ENCODE measurements around the gene IL24.
A peak's percentile ranks its signal among the peaks of the same experiment; 100 is the strongest.
"Not testable (repeated sequence)": the region's sequence is repeated elsewhere in the genome, so short reads cannot be mapped to it uniquely, and the experiment has no call there.

The IL24 gene

DNA sequence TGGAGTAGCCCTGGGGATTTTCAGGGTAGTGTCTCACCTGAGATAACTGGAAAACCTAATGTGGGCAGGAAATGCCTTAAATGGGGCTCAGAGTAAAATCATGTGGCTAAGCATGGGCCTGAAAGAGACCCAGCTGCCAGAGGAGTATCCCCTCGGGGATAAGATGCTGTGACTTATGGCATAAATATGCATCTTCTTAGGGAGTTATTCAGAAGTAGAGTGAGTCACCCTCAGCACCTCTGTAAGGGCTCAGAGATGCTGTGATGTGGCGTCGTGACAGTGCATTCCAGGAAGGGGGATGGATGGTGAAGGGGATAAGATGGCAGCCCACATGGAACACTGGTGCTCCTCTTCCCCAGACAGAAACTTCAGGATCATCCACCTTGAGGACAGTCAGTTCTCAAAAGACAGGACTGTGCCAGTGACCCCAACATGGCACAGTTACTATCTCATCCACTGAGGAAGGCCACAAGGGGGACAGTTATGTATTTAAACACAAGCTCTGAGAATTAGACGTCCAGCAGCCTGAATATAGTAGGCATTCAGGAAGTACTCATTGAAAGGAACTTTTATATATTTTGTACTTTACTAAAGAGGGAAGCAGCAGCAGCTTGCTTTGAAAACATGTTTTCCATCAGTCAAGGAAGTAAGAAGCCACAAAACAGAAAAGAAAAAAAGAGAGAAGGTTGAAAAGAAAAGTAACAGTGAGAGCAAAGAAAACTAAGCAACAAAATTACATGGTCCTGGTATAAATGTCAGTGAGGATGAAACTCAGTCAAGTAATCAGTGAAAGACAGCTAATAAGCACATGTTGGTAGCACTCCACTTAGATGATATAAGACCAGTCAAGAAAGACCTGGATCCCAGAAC is 8.3 kb downstream of the IL24 start:
- DNase-seq = no peak

DNA sequence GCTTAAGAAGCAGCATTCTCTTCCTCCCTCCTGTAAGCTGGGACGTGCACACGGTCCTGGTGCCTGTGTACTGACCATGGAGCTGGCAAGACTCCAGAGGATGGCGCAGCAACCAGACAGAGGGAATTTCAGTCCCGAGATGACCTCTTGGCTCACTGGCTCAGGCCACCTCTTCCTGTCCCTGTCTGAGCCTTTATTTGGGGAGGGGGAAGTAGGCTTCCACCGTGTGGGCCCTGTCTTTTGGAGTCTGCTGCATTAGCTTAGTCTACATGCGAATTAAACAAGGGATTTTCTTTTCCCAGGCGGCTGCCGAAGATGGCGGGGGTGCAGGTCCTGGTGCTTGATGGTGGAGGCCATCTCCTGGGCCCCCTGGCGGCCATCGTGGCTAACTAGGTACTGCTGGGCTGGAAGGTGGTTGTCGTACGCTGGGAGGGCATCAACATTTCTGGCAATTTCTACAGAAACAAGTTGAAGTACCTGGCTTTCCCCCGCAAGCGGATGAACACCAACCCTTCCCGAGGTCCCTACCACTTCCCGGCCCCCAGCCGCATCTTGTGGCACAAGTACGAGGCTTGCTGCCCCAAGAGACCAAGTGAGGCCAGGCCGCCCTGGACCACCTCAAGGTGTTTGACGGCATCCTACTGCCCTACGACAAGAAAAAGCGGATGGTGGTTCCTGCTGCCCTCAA is 10.2 kb downstream of the IL24 start:
- no peak for DNase-seq

DNA sequence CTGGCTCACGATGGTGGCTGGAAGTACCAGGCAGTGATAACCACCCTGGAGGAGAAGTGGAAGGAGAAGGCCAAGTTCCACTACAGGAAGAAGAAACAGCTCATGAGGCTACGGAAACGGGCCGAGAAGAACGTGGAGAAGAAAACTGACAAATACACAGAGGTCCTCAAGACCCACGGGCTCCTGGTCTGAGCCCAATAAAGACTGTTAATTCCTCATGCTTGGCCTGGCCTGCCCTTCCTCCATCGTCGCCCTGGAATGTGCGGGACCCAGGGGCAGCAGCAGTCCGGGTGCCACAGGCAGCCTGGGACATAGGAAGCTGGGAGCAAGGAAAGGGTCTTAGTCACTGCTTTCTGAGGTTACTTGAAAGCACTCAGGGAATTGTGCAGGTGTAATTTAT is 10.8 kb downstream of the IL24 start:
- DNase-seq = no peak

DNA sequence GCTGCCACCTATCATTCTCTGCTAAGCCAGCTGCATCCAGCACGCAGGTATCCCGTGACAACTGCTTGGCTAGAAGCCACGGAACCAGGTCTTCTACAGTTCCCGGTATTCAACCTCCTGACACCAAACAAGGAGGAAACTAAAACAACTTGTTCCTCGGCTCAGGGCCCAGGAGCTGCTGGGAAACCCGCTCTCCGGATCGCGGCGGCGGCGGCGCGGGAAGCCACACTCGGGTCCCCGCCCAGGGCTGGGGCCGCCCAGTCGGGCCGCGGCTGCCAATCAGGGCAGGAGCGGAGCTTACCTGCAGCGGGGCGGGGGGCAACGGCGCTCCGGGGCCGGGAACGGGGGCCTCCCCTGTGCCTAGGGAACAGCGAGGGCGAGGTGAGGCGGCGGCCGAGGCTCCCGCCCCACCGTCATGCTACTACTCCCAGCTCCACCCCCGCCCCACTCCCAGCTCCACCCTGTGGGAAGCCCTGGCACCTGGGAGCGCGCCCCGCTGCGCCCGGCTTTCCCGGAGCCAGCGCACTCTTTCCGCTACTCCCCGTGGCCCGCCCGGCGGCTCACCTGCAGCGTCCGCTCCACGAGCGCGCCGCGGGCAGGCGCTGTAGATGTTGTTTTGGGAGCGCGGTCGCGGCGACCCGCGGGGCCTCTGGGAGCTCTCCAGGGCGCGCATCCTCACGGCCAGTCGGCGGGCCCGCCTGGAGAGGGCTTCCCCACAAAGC is 12.1 kb downstream of the IL24 start:
- peak in 4 of 5 donors; percentile 16 to 54 (median 38) for DNase-seq

DNA sequence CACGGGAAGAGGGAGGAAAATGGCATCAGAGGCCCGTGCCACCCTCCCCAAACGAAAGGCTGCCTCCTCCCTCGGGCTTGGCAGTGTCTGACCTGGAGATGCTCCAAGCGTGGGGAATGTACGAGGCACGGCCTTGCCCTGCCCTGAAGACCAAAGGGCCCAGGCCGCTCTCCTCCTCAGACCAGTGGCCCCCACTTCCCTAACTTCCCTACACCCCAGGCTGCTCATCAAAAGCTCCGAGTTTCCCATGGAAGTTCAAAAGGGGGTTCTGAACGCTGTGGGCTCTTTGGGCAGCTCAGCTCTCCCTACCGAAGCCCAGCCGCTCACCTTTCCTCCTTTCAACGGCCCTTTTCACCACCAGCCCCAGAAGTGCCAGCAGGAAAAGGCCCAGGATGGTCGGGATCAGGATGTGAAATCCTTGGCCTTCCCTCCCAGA is 12.7 kb downstream of the IL24 start:
- no peak for DNase-seq

DNA sequence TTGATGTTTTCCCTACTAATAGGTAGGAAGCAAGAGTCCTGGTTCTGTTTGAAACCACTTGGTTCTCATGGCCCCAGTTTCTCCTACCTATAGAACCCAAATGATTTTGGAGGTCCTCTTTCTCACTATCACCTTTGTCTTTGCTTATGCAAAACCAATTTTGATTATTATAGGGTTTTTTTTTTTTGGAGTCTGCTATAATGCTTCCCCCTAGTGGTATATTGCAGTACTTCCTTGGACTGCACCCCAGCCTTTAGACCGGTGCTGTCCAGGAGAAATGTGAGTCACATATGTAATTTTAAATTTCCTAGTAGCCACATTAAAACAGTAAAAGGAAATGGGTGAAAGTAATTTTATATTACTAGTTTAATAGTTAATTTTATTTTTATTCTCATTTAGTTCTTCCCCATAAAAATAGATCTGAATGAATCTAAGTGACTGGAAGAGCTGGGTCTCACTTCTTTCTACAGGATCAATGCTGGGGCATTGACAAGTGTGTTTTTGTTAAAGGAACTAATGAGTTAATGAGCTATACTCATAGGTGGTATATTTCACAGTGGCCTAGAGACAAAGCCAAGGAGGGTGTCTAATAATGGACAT is 13.9 kb downstream of the IL24 start:
- DNase-seq = peak in 2 of 5 donors; percentile 40 to 53

DNA sequence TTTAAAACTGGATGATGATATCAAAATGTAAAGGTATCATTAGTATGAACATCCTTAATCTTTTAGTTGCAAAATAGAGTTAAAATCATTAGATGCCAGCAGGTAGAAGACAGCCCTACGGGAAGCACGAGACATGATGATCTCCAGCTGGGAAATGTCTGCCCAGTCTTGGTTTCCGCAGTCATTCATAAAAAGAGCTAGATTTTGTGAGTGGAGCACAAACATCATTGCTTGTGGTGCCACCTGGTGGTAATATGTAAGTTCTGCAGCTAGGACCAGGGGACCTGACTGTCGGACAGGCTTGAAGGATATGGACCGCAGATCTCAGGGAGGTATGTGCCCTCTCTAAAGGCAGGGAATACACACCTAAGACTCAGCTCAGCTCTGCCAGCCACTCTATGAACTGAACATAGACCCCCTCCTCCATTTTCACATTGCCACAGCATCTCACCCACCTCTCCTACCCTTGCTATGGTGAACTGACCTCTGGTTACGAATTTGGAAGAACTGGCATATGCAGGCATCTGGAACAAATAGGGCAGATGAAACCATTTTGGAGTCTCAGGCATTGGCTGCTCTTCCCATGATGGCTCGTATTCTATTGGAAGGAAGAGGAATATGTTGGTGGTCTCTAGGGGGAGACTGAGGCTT is 15.3 kb downstream of the IL24 start:
- peak in 4 of 5 donors; percentile 39 to 72 (median 49) for DNase-seq

DNA sequence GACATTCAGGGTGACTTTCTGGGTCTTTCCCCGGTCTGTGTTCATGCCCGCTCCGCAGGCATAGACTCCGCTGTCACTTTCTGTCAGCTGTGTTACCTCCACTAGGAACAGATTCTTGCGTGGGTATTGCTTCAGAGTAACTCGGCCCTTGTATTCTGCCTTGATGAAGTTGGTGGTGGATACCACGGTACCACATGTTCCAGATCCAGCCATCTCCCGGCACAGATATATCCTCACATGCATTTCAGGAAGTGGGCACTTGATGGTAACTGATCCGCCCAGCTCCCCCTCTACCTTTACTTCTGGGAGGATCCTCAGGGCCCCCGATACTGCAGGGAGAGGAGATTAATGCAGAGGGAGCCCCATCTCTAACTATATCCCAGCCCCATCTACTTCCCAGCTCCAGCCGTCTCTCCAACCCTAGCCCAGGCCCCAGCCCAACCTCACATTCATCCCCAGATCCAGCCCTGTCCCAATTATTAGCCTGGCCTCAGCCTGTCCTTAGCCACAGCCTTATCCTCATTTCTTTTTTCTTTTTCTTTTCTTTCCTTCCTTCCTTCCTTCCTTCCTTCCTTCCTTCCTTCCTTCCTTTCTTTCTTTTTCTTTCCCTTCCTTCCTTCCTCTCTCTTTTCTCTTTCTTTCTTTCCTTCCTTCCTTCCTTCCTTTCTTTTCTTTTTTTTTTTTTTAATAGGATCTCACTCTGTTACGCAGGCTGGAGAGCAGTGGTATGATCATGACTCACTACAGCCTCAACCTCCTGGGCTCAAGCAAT is 16.7 kb downstream of the IL24 start:
- no peak for DNase-seq

DNA sequence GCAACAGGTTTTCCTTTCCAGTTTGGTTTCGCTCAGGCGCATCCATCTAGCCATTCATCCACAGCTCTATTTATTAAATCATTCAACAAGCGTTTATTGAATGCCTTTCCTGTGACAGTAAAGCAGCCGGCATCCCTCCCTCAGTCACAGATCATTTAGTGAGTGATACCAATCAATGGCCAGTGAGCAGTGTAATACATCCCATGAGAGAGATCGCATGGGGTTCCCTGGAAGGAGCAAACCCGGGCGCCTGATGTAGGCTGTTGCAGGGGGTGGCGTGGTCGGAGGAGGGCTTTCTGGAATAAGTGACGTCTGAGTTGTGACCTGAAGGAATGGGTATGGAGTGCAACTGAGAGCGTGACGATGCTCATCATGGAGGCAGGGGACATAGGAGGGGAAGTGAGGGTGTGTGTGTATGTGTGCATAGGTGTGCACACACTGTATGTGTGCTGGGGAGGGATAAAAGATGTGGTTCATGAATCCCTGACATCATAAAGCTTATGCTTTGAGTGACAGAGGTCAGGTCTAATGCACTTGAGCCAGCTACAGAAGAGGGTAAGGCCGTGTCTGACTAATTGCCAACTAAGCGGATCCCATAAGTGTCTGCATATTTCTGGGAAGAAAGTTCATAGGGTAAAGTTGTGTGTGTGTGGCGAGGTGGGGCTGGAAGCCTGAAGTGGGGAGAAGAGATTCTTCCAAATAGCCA is 17.9 kb downstream of the IL24 start:
- no peak for DNase-seq

DNA sequence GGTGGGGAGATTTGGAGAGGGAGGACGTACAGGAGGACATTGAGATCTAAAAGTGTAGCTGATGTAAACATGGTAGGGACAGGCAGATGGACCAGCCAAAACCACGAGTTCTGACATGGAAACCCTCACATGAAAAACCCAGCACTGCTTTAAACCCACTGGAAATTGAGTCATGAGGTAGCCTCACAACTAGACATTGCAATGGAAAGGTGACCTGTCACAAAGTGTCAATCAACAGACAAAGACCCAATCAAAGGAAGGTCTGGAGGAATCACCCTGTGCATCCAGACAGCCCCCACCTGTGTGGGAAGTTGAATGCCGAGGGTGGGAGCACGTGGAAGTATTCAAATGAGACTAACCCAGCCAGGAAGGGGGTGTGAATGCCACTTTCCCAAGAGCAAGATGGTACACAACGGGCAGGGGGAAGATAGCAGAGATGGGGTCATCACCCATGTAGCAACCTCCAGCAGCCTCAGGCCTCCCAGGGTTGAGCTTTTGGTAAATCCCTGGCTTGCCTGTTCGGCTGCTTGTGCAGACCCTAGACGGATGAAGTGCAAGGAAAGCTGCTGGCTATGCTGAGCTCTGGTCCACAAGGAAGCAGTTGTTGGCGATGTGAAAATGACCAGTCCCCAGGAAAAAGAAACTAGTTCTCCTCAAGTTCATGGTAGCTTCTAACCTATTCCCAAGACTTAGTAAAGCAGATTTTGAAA is 18.9 kb downstream of the IL24 start:
- no peak for DNase-seq

DNA sequence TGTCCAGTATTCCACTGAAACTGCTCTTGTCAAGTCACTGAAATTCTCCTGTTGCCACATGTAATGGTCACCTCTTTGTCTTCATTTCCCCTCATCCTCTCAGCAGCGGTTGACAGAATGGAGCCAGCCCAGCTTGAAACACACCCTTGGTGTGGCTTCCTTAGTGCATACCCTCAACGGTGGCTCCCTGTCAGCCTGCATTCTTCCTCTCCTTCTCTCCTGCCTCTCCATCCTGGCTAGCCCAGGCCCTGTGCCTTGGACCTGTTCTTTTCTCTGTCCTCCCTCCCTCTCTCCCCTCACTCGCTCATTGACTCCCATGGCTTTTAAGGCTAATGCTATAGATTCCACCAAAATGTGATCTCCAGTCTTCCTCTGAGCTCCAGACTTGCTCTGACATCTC is 20.8 kb downstream of the IL24 start:
- no peak for DNase-seq

DNA sequence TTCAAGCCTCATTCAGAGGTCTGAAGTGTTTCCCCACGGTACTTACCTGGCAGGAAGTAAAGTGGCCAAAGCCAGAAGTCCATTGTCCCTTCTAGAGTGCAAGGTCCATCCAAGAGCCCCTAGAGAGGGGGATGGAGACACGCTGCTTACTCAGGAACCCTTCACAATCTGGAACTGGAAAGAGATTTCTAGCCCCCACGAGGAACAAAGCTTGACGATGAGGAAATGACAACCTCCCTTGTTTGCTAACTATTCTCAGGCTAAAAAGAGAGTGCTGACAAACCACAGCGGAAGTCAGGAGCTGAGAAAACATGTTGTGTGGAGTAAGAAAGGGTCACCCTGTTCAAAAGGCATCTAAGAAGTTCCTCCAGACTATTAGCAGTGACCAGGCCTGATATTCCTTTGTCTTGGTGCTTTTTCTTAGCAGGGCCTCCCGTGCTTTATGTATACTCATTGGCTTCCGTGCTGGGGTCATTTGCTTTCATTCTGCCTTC is 24.6 kb downstream of the IL24 start, which contains the start of gene FCMR:
Gene FCMR (minus strand): TSS at position 170 of the 494 bp plus-strand sequence. CDS start 87 bp downstream, at position 83.
- DNase-seq = peak in 4 of 5 donors; percentile 21 to 79 (median 36)

DNA sequence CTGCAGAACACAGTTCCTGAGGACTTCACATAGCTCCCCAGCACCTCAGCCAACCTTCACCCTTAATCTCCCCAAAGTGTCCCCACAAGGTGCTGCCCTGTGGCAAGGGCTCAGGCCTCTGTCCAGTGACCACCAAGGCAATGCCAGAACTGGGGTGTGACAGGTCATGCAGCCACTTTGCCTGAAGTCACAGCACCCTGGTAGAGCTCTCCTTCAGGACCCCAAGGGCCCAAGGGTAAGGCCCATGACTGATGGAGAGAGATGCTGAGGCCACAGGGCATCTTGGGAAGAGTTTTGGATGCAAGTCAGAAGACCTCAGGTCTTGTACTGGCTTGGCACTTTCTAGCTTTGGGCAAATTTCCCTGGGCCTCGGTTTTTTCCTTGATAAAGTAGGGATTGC is 25.3 kb downstream of the IL24 start:
- no peak for DNase-seq

DNA sequence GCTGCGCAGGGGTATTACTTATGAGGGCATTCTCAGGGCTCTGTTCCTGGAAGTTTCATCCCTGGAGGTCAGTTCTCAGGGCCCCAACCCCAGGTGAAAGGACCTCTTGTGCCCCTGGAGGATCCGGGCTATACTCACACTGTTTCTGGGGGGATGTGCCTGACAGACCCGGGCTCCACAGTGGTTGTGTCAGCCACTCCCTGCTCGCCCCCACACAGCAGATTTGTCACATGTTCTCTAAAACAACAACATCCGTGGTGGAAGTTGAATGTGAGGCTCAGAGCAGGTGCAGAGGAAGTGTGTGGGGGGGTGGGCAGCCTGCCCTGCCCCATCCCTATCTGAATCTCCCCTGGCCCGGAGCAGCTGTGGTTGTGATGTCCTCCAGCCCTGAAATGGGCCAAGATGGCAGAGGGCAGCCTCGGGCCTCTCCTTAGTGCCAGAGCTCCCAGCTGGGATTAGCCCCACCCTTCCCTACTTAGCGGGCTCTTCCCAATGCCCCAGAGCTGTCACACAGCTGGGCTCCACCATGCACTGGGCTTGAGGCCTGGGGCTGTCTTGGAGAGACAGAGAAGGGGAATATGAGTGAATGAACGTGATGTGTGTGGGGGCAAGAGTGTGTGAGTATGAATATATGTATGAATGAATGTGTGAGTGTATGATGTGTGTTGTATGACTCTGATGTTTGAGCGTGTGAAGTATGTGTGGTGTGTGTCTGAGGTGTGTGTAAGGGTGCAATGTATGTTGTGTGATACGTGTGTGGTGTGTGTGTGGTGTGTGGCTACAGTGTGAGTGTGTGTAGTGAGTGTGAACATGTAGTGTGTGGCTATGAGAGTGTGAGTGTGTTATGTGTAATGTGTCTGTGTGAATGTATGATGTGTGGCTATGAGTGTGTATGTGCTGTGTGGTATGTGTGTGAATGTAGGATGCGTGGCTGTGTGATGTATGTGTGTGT is 26.0 kb downstream of the IL24 start:
- peak; percentile 18 to 83 (median 55) for DNase-seq

DNA sequence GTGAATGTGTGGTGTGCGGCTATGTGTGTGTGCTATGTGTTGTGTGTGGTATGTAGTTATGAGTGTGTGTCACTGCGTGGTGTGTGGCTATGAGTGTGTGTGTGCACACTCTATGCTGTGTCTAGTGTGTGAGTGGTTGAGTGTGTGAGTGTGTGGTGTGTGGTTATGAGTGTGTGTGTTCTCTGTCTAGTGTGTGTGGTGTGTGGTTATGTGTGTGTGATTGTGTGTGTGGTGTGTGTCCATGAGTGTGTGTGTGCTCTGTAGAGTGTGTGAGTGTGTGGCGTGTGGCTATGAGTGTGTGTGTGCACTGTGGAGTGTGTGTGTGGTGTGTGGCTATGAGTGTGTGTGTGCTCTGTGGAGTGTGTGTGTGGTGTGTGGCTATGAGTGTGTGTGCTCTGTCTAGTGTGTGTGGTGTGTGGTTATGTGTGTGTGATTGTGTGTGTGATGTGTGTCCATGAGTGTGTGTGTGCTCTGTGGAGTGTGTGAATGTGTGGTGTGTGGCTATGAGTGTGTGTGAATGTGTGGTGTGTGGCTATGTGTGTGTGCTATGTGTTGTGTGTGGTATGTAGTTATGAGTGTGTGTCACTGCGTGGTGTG is 26.8 kb downstream of the IL24 start:
- DNase-seq = not testable (repeated sequence)

DNA sequence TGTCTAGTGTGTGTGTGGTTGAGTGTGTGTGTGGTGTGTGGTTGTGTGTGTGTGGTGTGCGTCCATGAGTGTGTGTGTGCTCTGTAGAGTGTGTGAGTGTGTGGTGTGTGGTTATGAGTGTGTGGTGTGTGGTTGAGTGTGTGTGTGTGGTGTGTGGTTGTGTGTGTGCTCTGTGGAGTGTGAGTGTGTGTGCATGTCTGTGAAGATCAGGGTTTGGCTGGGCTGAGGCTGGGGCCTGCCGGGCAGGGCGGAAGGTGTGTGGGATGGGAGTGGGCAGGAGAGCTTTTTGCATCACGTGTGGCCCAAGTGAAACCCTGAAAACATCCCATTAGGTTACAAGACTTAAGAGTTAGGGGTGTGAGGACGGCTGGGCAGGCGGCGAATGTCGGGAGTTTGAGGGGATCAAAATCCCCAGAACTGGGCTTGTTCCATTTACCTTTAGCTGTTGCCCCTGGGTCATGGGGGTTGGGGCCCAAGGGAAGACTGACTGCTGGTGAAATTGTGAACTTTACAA is 27.4 kb downstream of the IL24 start:
- peak in 1 of 5 donors; percentile 50 for DNase-seq

DNA sequence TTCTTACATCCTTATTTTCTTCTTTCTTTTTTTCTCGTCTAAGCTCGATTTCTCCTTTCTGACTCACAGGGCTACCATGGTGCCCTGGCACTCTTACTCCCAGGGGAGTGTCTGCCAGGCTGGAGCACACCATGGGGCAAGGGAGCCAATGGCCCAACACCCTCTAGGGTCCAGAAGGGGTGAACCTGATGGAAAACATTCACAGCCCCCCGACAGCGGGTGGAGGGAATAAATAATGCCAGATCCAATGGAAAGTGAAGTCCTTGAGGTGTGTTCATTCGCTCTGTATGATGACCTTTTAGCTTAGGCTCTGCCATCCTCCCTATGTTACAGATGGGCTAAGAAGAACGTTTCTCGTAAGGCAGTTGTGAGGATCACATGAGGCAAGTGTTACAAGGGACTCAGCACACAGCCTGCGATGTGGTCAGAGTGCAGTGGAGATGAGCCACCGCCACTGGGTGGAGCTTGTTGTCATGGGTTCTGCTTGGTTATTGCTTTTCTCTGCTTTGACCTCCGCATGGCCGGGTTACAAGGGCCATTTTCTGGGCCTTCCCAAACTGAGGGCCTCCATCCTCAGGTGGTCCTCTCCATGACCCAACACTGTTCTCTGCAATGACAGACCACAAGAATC is 28.0 kb downstream of the IL24 start:
- peak in 3 of 5 donors; percentile 26 to 77 (median 32) for DNase-seq
